ENCODE data around the gene FAM168A. TPM values are rescaled to one million over a fixed set of nuclear protein-coding genes. Genes with fewer than 3 reads are reported as not detected.

FAM168A gene
- total RNA-seq: 7.7 and 8.0 TPM in 2 replicates

GRCh38 chr11:73597956-73598718, at the start of gene FAM168A:
TSS of gene FAM168A (minus strand) at chr11:73598112. CDS start at chr11:73468474, 129,638 bp downstream.

GRCh38 chr11:73645972-73646631, 48.2 kb upstream of the FAM168A start, which contains the start of gene PLEKHB1:
TSS of gene PLEKHB1 (plus strand) at chr11:73646581. CDS start at chr11:73646609, 28 bp downstream.

GRCh38 chr11:73376160-73376802, 221.6 kb downstream of the FAM168A start, which contains the start of gene RELT:
TSS of gene RELT (plus strand) at chr11:73376399. CDS start at chr11:73389137, 12,738 bp downstream.

Other genes with a start within 250 kb of the FAM168A start
- 3.0 and 10.1 TPM in 2 replicates for gene RELT, start 221.7 kb downstream of the FAM168A start, total RNA-seq
- gene PLEKHB1, start 48.5 kb upstream of the FAM168A start, total RNA-seq: 1.2 TPM in 1 of 2 replicates, not detected in the other
- 272 and 364 TPM in 2 replicates for gene RAB6A, start 163.0 kb upstream of the FAM168A start, total RNA-seq
- gene MRPL48, start 189.8 kb upstream of the FAM168A start, total RNA-seq: 25.8 and 43.1 TPM in 2 replicates